ENCODE measurements around the gene CORO7.
"Not testable (repeated sequence)": the region's sequence is repeated elsewhere in the genome, so short reads cannot be mapped to it uniquely, and the experiment has no call there.

CORO7 gene

DNA sequence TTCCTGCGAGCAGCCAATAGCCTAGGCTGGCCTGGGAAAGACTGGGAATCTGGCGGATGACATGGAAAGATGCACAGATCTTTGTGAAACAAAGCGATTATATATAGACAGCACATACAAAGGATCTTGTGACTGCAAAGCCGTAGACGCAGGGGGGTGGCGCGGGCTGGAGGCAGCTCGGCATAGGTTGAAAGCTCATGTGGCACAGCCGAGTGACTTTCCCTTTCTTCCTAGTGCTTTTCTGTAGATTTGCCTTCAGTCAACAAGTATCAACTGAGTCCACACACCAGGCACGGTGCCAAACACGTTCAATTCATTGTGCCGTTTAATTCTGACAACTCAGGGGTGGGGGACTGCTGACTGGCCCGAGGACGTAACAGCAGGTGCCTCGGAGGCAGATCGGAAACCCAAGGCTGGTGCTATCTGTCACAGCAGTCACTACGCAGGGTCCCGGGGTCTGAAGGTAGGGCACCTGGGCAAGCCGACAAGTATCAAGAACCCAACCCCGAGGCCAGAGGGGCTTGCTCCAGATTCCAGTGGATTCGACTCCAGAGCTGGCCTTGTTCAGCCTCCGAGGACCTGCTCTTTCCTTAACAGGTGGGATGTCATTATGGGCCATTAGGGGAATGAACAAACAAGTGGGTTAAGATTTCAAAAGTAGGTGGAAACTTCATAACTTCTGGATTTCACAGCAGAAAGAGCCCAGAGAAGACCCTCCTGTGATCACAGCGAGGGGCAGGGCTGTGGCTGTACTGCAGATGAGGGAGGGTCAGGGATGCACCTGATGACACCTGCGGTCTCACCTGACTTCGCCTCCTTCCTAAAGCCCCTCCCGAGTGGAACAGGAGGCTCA, 71.2 kb downstream of the CORO7 start:
- H3K79me1 ChIP-seq (replicated peaks; ENCODE audit: low read length, poor library complexity, severe bottlenecking), result peaks cover 40% of the 10 kb centered on the region
- peak overlapping the region in 1 of 2 experiments; percentile 54 for H3K23ac ChIP-seq (ENCODE audit: low read length in 2 of 2)
- no peak overlapping the region for H3K4me2 ChIP-seq (ENCODE audit: low read length, poor library complexity, severe bottlenecking)
- WGBS, result 95% methylated on average over 26 of the region's 26 CpGs
- no peak overlapping the region for H2AK5ac ChIP-seq (ENCODE audit: low read length, severe bottlenecking)
- no peak overlapping the region for H3K4me3 ChIP-seq (ENCODE audit: insufficient read depth in 1 of 2, low read depth in 1 of 2, low read length in 2 of 2)
- H2BK12ac ChIP-seq (ENCODE audit: low read length in 2 of 2), result no peak overlapping the region
- DNase-seq, result peak; percentile 49
- no peak overlapping the region for H3K14ac ChIP-seq (ENCODE audit: low read length in 2 of 2)
- no peak overlapping the region for H3K18ac ChIP-seq (ENCODE audit: low read depth in 1 of 2, low read length in 2 of 2)
- no peak overlapping the region for H2AFZ ChIP-seq (ENCODE audit: low read depth, low read length)
- no peak overlapping the region for H2BK5ac ChIP-seq (ENCODE audit: low read depth, low read length, poor library complexity, severe bottlenecking)
- no peak overlapping the region for H3K27ac ChIP-seq (ENCODE audit: low read length, poor library complexity, severe bottlenecking)
- H2BK120ac ChIP-seq (ENCODE audit: low read depth, low read length), result no peak overlapping the region
- H3K36me3 ChIP-seq (ENCODE audit: control insufficient read depth in 1 of 2, insufficient read depth in 2 of 2, low read depth in 1 of 2, low read length in 2 of 2), result peaks cover 15 to 38% of the 10 kb centered on the region in 2 experiments
- no peaks in the 10 kb centered on the region for H3K27me3 ChIP-seq (ENCODE audit: control insufficient read depth in 1 of 2, insufficient read depth in 1 of 2, low read length in 2 of 2)
- peaks cover 15% of the 10 kb centered on the region for H3K4me1 ChIP-seq (ENCODE audit: control insufficient read depth, insufficient read depth, low read depth, low read length)
- no peak overlapping the region for H2BK15ac ChIP-seq (ENCODE audit: low read depth, poor library complexity, severe bottlenecking)
- H4K8ac ChIP-seq (ENCODE audit: low read length), result no peak overlapping the region
- H3K9ac ChIP-seq (ENCODE audit: low read length), result no peak overlapping the region
- no peak overlapping the region for H4K91ac ChIP-seq (ENCODE audit: low read length)
- no peaks in the 10 kb centered on the region for H3K9me3 ChIP-seq (ENCODE audit: control insufficient read depth, low read length)
- H3K4ac ChIP-seq (ENCODE audit: low read depth in 1 of 2, low read length in 2 of 2), result no peak overlapping the region

DNA sequence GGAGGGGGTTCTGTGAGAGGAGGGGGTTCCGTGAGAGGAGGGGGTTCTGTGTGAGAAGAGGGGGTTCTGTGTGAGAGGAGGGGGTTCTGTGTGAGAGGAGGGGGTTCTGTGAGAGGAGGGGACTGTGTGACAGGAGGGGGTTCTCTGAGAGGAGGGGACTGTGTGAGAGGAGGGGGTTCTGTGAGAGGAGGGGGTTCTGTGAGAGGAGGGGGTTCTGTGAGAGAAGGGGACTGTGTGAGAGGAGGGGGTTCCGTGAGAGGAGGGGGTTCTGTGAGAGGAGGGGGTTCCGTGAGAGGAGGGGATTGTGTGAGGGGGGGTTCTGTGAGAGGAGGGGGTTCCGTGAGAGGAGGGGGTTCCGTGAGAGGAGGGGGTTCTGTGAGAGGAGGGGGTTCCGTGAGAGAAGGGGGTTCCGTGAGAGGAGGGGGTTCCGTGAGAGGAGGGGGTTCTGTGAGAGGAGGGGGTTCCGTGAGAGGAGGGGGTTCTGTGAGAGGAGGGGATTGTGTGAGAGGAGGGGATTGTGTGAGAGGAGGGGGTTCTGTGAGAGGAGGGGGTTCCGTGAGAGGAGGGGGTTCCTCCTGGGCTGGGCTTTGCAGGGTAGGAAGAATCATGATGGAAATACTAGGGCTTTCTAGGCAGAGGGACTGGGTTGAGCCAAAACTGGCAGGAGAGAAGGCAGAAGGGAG, 72.0 kb downstream of the CORO7 start:
- not testable (repeated sequence) for H2AFZ ChIP-seq (ENCODE audit: low read depth, low read length); H3K4ac ChIP-seq (ENCODE audit: low read depth in 1 of 2, low read length in 2 of 2); H2BK15ac ChIP-seq (ENCODE audit: low read depth, poor library complexity, severe bottlenecking); H3K14ac ChIP-seq (ENCODE audit: low read length in 2 of 2); H2BK12ac ChIP-seq (ENCODE audit: low read length in 2 of 2); H3K27ac ChIP-seq (ENCODE audit: low read length, poor library complexity, severe bottlenecking); H3K23ac ChIP-seq (ENCODE audit: low read length in 2 of 2); H4K91ac ChIP-seq (ENCODE audit: low read length); H2BK5ac ChIP-seq (ENCODE audit: low read depth, low read length, poor library complexity, severe bottlenecking); H2BK120ac ChIP-seq (ENCODE audit: low read depth, low read length); DNase-seq; H3K9ac ChIP-seq (ENCODE audit: low read length); H3K9me3 ChIP-seq (ENCODE audit: control insufficient read depth, low read length); H4K8ac ChIP-seq (ENCODE audit: low read length); H2AK5ac ChIP-seq (ENCODE audit: low read length, severe bottlenecking); H3K27me3 ChIP-seq (ENCODE audit: control insufficient read depth in 1 of 2, insufficient read depth in 1 of 2, low read length in 2 of 2); H3K4me2 ChIP-seq (ENCODE audit: low read length, poor library complexity, severe bottlenecking); H3K18ac ChIP-seq (ENCODE audit: low read depth in 1 of 2, low read length in 2 of 2); H3K4me3 ChIP-seq (ENCODE audit: insufficient read depth in 1 of 2, low read depth in 1 of 2, low read length in 2 of 2)
- WGBS, result 67% methylated on average over 7 of the region's 10 CpGs
- peaks cover 22% of the 10 kb centered on the region for H3K4me1 ChIP-seq (ENCODE audit: control insufficient read depth, insufficient read depth, low read depth, low read length)
- peaks cover 21 to 46% of the 10 kb centered on the region in 2 experiments for H3K36me3 ChIP-seq (ENCODE audit: control insufficient read depth in 1 of 2, insufficient read depth in 2 of 2, low read depth in 1 of 2, low read length in 2 of 2)
- peaks cover 45% of the 10 kb centered on the region for H3K79me1 ChIP-seq (replicated peaks; ENCODE audit: low read length, poor library complexity, severe bottlenecking)

DNA sequence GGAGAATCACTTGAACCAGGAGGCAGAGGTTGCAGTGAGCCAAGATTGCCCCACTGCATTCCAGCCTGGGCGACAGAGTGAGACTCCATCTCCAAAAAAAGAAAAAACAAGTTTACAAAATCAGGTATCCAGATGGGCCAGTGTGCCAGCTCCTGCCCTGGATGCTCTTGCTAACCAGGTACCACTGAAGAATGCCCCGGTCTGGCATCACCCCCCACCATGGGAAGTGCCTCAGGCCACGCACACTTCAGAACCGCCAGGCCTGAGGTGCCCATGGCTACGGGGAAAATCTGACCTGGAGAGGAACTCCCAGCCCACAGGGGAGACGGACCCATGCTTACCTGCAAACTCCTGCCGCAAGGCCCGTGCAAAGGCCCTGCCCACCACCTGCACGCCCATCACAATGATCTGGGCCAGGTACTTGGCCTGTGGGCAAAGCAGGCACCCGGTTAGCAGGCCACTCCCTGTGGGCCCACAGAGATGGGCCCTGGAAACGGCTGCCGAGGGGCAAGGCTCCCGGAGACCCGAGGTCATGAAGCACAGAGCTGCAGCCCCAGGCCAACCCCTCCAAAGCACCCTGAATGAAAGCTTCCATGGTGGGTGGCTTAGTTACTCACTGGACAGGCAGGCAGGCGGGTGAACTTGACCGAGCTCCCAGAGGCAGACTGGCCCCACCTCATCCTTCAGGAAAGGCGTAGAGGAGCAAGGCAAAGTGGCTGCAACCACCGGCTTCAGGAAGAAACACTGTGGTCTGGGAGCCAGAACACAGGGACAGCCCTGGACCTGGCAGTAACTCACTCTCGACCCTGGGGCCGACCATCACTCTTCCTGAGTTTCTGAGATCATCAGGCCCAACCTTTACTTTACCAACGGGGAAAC, 73.3 kb downstream of the CORO7 start:
- Histone ChIP-seq H3K36me3 (ENCODE audit: control insufficient read depth in 1 of 2, insufficient read depth in 2 of 2, low read depth in 1 of 2, low read length in 2 of 2) (peaks cover 33 to 54% of the 10 kb centered on the region in 2 experiments), H2BK12ac (ENCODE audit: low read length in 2 of 2) (no peak overlapping the region), H2AK5ac (ENCODE audit: low read length, severe bottlenecking) (no peak overlapping the region), H3K9me3 (ENCODE audit: control insufficient read depth, low read length) (no peaks in the 10 kb centered on the region), H2BK15ac (ENCODE audit: low read depth, poor library complexity, severe bottlenecking) (no peak overlapping the region), H3K23ac (ENCODE audit: low read length in 2 of 2) (no peak overlapping the region), H3K79me1 (replicated peaks; ENCODE audit: low read length, poor library complexity, severe bottlenecking) (peaks cover 54% of the 10 kb centered on the region), H3K4ac (ENCODE audit: low read depth in 1 of 2, low read length in 2 of 2) (no peak overlapping the region), H3K27me3 (ENCODE audit: control insufficient read depth in 1 of 2, insufficient read depth in 1 of 2, low read length in 2 of 2) (no peaks in the 10 kb centered on the region), H3K4me2 (ENCODE audit: low read length, poor library complexity, severe bottlenecking) (no peak overlapping the region), H3K4me1 (ENCODE audit: control insufficient read depth, insufficient read depth, low read depth, low read length) (peaks cover 25% of the 10 kb centered on the region), H3K9ac (ENCODE audit: low read length) (no peak overlapping the region), H4K91ac (ENCODE audit: low read length) (no peak overlapping the region), H4K8ac (ENCODE audit: low read length) (no peak overlapping the region), H3K18ac (ENCODE audit: low read depth in 1 of 2, low read length in 2 of 2) (peak overlapping the region in 1 of 2 experiments; percentile 28), H2BK5ac (ENCODE audit: low read depth, low read length, poor library complexity, severe bottlenecking) (no peak overlapping the region), H2BK120ac (ENCODE audit: low read depth, low read length) (no peak overlapping the region), H3K27ac (ENCODE audit: low read length, poor library complexity, severe bottlenecking) (no peak overlapping the region), H3K4me3 (ENCODE audit: insufficient read depth in 1 of 2, low read depth in 1 of 2, low read length in 2 of 2) (no peak overlapping the region), H3K14ac (ENCODE audit: low read length in 2 of 2) (no peak overlapping the region), H2AFZ (ENCODE audit: low read depth, low read length) (no peak overlapping the region)
- no peak for DNase-seq
- WGBS, result 94% methylated on average over 21 of the region's 21 CpGs

All from mesenchymal stem cell (in vitro differentiated cells and primary cell).